Hepatocyte (in vitro differentiated cells): Measurements from ENCODE around the gene GDA.

ENCODE experiments used
- CTCF ChIP-seq: fragments of 200-600 bp; sonication (generic); IDR thresholded peaks from 2 replicates; pipeline ENCODE4 v1.5.1; 2016; ENCODE audit warnings: antibody characterized with exemption, mild to moderate bottlenecking; ENCODE audit not compliant: poor library complexity
- EZH2 ChIP-seq: fragments of 200-600 bp; sonication (generic); IDR thresholded peaks from 2 replicates; pipeline ENCODE4 v1.6.1; 2016; ENCODE audit warnings: antibody characterized with exemption, mild to moderate bottlenecking, borderline replicate concordance

DNA sequence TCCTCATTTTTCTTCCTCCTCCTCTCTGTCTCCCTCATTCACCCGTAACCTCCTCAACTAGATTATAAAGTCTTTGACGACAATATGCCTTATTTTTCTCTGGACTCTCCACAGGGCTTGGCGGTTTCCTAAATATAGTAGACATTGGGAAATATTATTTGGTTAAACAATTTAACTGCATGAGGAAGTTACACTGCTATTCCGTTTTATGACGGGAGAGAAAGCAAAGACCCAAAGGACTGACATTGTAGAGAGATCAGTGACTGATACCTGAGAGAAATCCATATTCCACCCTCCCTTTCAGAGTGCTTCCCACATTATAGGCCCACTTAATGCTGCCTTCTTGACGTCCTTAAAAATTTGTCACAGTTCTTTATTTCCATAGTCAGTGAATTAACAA is 51.2 kb downstream of the GDA start:
- TF ChIP-seq EZH2, result no peak
- no peak for TF ChIP-seq CTCF
